Measurements from ENCODE around the gene ANK3.

The ANK3 gene

DNA sequence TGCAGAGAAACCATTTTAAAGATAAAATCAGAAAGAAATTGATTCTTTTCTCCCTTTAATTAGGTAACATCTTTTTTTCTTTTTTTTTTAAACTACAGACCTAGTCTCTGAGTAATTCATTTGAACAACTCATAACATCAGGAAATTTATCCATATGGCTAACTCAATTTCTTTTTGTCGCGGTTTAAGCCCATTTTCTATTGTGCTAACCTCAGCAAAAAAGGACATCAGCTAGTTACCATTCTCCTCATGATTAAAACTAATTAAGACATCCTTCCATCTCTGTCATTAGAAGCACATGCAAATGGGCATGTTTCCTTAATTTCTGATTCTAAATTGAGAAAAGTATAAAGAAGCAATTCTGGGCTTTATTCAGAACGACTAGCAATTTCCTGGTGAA, 57.8 kb downstream of the ANK3 start:
- no peak for DNase-seq (ENCODE audit: low read depth, low spot score)
- no peak overlapping the region for H3K4me3 ChIP-seq (ENCODE audit: low read depth, low read length)
- TF ChIP-seq, protein P1, sequence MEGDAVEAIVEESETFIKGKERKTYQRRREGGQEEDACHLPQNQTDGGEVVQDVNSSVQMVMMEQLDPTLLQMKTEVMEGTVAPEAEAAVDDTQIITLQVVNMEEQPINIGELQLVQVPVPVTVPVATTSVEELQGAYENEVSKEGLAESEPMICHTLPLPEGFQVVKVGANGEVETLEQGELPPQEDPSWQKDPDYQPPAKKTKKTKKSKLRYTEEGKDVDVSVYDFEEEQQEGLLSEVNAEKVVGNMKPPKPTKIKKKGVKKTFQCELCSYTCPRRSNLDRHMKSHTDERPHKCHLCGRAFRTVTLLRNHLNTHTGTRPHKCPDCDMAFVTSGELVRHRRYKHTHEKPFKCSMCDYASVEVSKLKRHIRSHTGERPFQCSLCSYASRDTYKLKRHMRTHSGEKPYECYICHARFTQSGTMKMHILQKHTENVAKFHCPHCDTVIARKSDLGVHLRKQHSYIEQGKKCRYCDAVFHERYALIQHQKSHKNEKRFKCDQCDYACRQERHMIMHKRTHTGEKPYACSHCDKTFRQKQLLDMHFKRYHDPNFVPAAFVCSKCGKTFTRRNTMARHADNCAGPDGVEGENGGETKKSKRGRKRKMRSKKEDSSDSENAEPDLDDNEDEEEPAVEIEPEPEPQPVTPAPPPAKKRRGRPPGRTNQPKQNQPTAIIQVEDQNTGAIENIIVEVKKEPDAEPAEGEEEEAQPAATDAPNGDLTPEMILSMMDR (IDR thresholded peaks at IDR 0.05; ENCODE audit: insufficient read depth, low read length, missing control alignments) = no peak
- ChIA-PET POLR2A (no interaction called here), CTCF (no interaction called here)

GRCh38 chr10:60323162-60323561, 66.5 kb downstream of the ANK3 start:
- POLR2A ChIA-PET = no interaction called here
- CTCF ChIA-PET = no interaction called here
- no peak for DNase-seq (ENCODE audit: low read depth, low spot score)
- no peak overlapping the region for H3K4me3 ChIP-seq (ENCODE audit: low read depth, low read length)
- TF ChIP-seq, protein P1 (IDR thresholded peaks at IDR 0.05; ENCODE audit: insufficient read depth, low read length, missing control alignments) = no peak

DNA sequence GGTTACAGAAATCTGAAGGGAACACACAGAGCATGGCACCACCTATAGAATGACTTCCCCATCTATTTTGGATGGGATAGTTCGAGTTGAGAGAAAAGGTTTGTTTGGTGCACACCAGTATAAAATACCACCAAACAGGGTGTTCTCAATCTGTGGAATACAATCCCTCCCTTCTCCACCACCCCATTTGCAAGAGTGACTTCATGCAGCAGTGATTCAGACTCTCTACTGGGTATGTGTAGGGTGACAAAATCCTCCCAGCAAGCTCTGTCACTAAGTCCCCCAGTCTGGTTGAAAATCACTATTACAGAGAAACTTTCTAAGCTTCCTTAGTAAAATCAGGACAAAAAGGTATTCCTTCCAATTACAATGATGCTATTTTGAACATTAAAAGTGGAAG, 69.0 kb downstream of the ANK3 start:
- ChIA-PET CTCF (no interaction called here), POLR2A (no interaction called here)
- TF ChIP-seq, protein P1 (IDR thresholded peaks at IDR 0.05; ENCODE audit: insufficient read depth, low read length, missing control alignments) = no peak
- H3K4me3 ChIP-seq (ENCODE audit: low read depth, low read length) = no peak overlapping the region
- DNase-seq (ENCODE audit: low read depth, low spot score) = no peak

DNA sequence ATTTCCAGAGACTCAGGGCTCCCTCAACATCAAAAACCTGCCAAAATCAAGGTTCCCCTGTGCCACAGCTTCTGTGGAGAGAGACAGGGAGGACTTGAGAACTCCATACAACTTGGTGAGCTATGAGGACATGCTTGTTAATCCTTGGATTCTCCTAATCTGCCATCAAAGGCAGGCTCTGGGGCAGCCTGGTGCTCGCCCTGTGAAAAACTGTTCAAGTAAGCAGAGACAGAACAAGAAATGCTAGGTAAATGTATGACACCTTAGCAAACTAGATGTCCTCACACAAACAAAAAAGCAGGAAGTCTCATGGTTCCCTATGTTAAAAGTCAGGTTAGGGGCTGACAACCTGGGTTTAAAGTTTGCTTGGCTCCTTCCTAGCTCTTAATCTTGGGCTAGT, 73.6 kb downstream of the ANK3 start:
- ChIA-PET CTCF (interaction anchor here (1.0 to 1.5 kb wide), 3 partner anchors 68 to 216 kb away, joined by 3 read pairs; no protein-coding TSS in a partner anchor), POLR2A (no interaction called here)
- TF ChIP-seq, protein P1 (IDR thresholded peaks at IDR 0.05; ENCODE audit: insufficient read depth, low read length, missing control alignments) = no peak
- no peak overlapping the region for H3K4me3 ChIP-seq (ENCODE audit: low read depth, low read length)
- no peak for DNase-seq (ENCODE audit: low read depth, low spot score)

DNA sequence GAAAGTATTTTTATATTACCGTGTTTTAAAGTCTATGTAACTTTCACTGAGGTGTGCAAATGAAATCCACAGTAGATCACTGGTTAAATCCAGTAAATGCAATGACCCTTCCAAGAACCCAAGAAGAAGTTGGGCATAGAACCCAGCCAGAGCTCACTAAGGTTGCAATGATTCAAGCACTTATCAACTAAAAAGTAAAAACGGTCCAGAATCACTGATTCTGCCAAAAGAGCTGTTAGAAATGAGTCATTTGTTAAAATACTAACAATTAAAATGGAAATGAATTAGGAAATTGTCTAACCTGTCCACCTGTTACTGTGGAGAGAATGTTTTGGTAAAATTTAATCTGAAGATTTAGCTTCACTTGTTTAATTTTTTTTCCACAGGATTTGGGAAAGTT, 74.4 kb downstream of the ANK3 start:
- DNase-seq (ENCODE audit: low read depth, low spot score) = no peak
- POLR2A ChIA-PET = no interaction called here
- H3K4me3 ChIP-seq (ENCODE audit: low read depth, low read length) = no peak overlapping the region
- CTCF ChIA-PET = interaction anchor here (0.5 to 4.1 kb wide), 6 partner anchors 10 to 215 kb away, joined by 3 to 16 read pairs (median 3); no protein-coding TSS in a partner anchor
- TF ChIP-seq, protein P1 (IDR thresholded peaks at IDR 0.05; ENCODE audit: insufficient read depth, low read length, missing control alignments) = no peak

DNA sequence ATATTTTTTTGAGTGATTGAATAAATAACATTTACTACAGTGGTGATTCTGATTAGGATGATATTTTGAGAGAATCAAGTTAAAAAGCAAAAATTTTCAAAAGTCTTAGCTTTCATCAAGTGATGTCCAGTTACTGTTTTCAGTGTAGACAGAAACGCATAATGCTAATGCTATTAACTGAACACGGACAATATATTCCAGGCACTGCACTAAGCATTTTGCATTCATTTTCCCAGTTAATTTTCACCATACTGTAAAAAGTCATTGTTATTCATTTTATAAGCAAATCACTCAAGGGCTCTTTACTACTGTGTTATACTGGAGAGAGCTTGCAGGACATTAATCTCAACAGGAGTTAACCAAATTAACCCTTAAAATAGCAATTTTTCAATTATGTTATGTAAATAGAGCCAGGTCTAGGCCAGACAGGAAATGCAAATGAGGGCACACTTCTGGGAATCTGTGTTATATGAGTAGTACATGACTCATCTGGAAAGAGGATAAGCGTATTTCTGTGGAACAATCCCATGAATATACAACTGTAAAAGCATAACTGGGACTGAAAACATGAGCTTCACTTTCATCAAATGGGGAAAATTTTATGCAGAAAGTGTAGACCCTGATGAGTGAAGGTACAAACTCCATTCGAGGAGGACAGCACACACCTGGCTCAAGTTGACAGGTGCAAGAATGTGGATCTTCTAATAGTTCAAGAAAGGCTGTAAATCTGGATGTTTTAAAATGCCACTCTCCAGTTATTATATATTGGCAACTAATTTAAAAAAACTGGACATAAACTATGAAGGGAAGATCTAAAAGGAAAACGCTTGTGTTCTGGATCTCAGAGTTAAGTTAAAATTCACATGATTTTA, 75.4 kb downstream of the ANK3 start:
- TF ChIP-seq, protein P1 (IDR thresholded peaks at IDR 0.05; ENCODE audit: insufficient read depth, low read length, missing control alignments) = no peak
- CTCF ChIA-PET = interaction anchor here (0.8 to 4.1 kb wide), 6 partner anchors 11 to 105 kb away, joined by 3 to 16 read pairs (median 3); no protein-coding TSS in a partner anchor

More for the DNA sequence above, 75.4 kb downstream of the ANK3 start:
- no peak overlapping the region for H3K4me3 ChIP-seq (ENCODE audit: low read depth, low read length)
- POLR2A ChIA-PET = no interaction called here
- DNase-seq (ENCODE audit: low read depth, low spot score) = no peak

All from AG04449 (cell line).